Peyer's patch (tissue), 4 donors: ENCODE results near the gene ATP11B.
A peak's percentile ranks its signal among the peaks of the same experiment; 100 is the strongest.

Experiments used
- POLR2A ChIP-seq, 2 donors: fragments of 450-650 bp; IDR thresholded peaks; one replicate each; pipeline ENCODE4 v1.5.1; 2017; ENCODE audit warnings: antibody characterized with exemption in 2 of 2, mild to moderate bottlenecking in 2 of 2, moderate library complexity in 2 of 2
- TF ChIP-seq, protein P1 (sequence below), 6 experiments: fragments of 450-650 bp in 4 of 6; fragments of 200-600 bp in 2 of 6; sonication (generic) in 1 of 6; IDR thresholded peaks; one replicate each; pipeline ENCODE4 v1.5.1; 2017 to 2019; ENCODE audit warnings: antibody characterized with exemption in 6 of 6, mild to moderate bottlenecking in 3 of 6, moderate library complexity in 1 of 6

DNA sequence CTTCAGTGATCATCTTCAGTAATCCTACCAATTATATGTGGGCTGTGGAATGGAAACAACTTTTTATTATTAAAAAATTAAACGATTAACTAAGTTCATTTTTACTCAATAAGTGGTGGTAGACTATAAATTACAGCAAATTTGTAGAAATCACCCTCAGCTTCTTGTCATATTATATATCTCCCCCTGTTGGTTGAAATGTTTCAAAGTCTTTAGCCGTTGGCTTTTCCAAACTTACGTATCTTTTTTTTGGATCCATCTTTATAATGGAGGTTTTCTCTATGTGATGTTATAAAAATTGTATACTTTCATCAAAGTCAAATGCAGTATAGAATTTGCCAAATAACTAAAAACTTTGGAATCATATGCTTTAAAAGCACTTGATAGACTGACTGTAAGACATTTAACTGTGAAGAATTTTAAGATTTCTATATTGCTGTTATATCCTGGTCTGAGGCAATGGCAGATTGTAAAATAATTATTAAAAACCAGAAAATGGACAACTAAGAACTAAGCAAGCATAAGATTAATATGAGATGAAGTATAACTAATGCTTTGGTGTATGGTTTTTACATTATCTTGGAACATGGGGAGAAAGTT is 44.7 kb downstream of the ATP11B start:
- TF ChIP-seq, protein P1, sequence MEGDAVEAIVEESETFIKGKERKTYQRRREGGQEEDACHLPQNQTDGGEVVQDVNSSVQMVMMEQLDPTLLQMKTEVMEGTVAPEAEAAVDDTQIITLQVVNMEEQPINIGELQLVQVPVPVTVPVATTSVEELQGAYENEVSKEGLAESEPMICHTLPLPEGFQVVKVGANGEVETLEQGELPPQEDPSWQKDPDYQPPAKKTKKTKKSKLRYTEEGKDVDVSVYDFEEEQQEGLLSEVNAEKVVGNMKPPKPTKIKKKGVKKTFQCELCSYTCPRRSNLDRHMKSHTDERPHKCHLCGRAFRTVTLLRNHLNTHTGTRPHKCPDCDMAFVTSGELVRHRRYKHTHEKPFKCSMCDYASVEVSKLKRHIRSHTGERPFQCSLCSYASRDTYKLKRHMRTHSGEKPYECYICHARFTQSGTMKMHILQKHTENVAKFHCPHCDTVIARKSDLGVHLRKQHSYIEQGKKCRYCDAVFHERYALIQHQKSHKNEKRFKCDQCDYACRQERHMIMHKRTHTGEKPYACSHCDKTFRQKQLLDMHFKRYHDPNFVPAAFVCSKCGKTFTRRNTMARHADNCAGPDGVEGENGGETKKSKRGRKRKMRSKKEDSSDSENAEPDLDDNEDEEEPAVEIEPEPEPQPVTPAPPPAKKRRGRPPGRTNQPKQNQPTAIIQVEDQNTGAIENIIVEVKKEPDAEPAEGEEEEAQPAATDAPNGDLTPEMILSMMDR (IDR thresholded peaks at IDR 0.05): peak in 4 of 6 experiments; percentile 30 to 63 (median 56)
- no peak for TF ChIP-seq POLR2A (IDR thresholded peaks at IDR 0.05)
